Transverse colon (tissue), 4 donors: Measurements from ENCODE around the gene TMEM37. TPM values are rescaled to one million over a fixed set of nuclear protein-coding genes. Genes with fewer than 3 reads are reported as not detected.

Experiments
- DNase-seq: peaks from one replicate; pipeline ENCODE4 v3.0.0-alpha.2; 2019
- H3K27ac ChIP-seq, 4 donors: fragments of 200-600 bp; sonication (generic); 2 replicates each; pipeline ENCODE4 v1.5.1; 2016 to 2018; ENCODE audit warnings: inconsistent platforms in 4 of 4
- H3K27me3 ChIP-seq: fragments of 200-600 bp; sonication (generic); 2 replicates; pipeline ENCODE4 v1.5.1; 2017; ENCODE audit warnings: inconsistent platforms
- H3K36me3 ChIP-seq, 4 donors: fragments of 200-600 bp; sonication (generic); 2 replicates each; pipeline ENCODE4 v1.5.1; 2017 to 2019; ENCODE audit warnings: inconsistent platforms in 4 of 4
- H3K4me1 ChIP-seq, 4 donors: fragments of 200-600 bp; sonication (generic); 2 replicates each; pipeline ENCODE4 v1.5.1; 2017 to 2020; ENCODE audit warnings: inconsistent platforms in 4 of 4
- H3K4me3 ChIP-seq, 4 donors: fragments of 200-600 bp; sonication (generic); 1 replicate in 1 of 4; 2 replicates in 3 of 4; pipeline versions ENCODE4 v1.5.1 to v1.6.1; 2017 to 2019; ENCODE audit warnings: inconsistent platforms in 4 of 4
- H3K9me3 ChIP-seq, 2 donors: fragments of 200-600 bp; sonication (generic); 2 replicates each; pipeline ENCODE4 v1.5.1; 2017 to 2019; ENCODE audit warnings: inconsistent platforms in 2 of 2
- CTCF ChIP-seq, 5 experiments: fragments of 200-600 bp in 3 of 5; fragments of 450-650 bp in 2 of 5; sonication (generic) in 3 of 5; IDR thresholded peaks; 1 replicate in 2 of 5; 2 replicates in 3 of 5; pipeline ENCODE4 v1.5.1; 2016 to 2017; ENCODE audit warnings: antibody characterized with exemption in 5 of 5, inconsistent platforms in 3 of 5, mild to moderate bottlenecking in 2 of 5, moderate library complexity in 1 of 5
- EP300 ChIP-seq: sonication (generic); formaldehyde crosslinking; IDR thresholded peaks from one replicate; pipeline ENCODE4 v1.6.1; 2017; ENCODE audit warnings: antibody characterized with exemption, low read depth
- POLR2A ChIP-seq: fragments of 450-650 bp; IDR thresholded peaks from one replicate; pipeline ENCODE4 v1.6.1; 2016; ENCODE audit warnings: antibody characterized with exemption, mild to moderate bottlenecking, moderate library complexity
- POLR2AphosphoS5 ChIP-seq, 3 donors: sonication (generic); formaldehyde crosslinking; IDR thresholded peaks; one replicate each; pipeline ENCODE4 v1.6.1; 2016; ENCODE audit warnings: antibody characterized with exemption in 3 of 3
- WGBS, 2 donors: methylation state at CpG; one replicate each; pipeline ENCODE4 v1.1.5; 2018; ENCODE audit warnings: low coverage in 1 of 2; 5-methylcytosine and 5-hydroxymethylcytosine counted together
- in situ Hi-C, 4 donors: fragments of 200-750 bp; cut with MboI; loops; one replicate each; pipeline versions ENCODE4 v1.15.0 to v1.15.1; 2017; ENCODE audit warnings: low sequenced_read_pairs in 3 of 4, low pct_ligation_motif_present in 1 of 4, low pct_unique_long_range_greater_than_20kb in 1 of 4
- intact Hi-C: fragments of 100-400 bp; cut with DNase I; formaldehyde crosslinking; loops from one replicate; pipeline ENCODE4 v1.15.1; 2023; ENCODE audit warnings: low total_unique reads
- total RNA-seq, 4 donors: library from RNA; depleted of rRNA; stranded (reverse); fragments of >200 nt; gene quantifications; one replicate each; pipeline ENCODE4 v1.1.0, GENCODE V29; 2016

The TMEM37 gene
- total RNA-seq, 4 donors from 2014 or later = 18.7 to 210 (median 157) TPM

- 24 to 35% methylated on average over 8 to 20 of the region's 20 CpGs for WGBS, 2 donors
- Histone ChIP-seq H3K9me3 (no peaks in the 10 kb centered on the region), H3K4me1 (peaks cover 0 to 4% (median 3%) of the 10 kb centered on the region in 4 donors), H3K4me3 (no peak overlapping the region), H3K36me3 (no peaks in the 10 kb centered on the region), H3K27me3 (peaks cover 6% of the 10 kb centered on the region), H3K27ac (no peak overlapping the region)
- in situ Hi-C loops = loop anchor here in 3 of 4 donors (5.0 to 25.0 kb wide), 3 partner anchors 64 to 589 kb away; no protein-coding TSS in a partner anchor
- DNase-seq = peak; percentile 53
- intact Hi-C loops = loop anchor here (1.0 kb wide), 1 partner anchor 69 kb away; no protein-coding TSS in a partner anchor
- TF ChIP-seq EP300 (no peak), POLR2A (no peak), POLR2AphosphoS5 (IDR thresholded peaks at IDR 0.05) (no peak), CTCF (IDR thresholded peaks at IDR 0.05) (peak; percentile 93 to 99 (median 98))
Observed at GRCh38 chr2:119476301-119477112, 44.9 kb downstream of the TMEM37 start.

DNA sequence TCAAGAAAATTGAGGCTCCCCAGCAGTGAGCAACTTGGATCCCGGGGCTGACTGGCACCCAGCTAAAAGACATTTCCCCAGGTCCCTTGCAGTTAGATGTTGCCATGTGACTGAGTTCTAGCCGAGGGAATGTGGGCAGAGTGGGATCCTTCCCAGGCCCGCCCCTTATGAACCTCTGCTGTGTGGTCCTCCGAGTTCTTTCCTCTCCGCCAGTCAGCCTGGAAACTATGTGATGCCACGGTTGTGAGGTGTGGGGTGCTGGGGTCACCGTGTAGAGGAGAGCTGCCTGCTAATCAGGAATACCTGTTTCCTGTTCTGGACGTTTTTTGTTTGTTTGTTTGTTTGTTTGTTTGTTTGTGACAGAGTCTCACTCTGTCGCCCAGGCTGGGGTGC lies 45.5 kb downstream of the TMEM37 start:
- DNase-seq = no peak
- in situ Hi-C loops = loop anchor here in 3 of 4 donors (5.0 to 25.0 kb wide), 3 partner anchors 65 to 590 kb away; no protein-coding TSS in a partner anchor
- no peaks in the 10 kb centered on the region for H3K36me3 ChIP-seq

GRCh38 chr2:119478188-119478977 lies 46.7 kb downstream of the TMEM37 start:
- Histone ChIP-seq H3K9me3 (no peaks in the 10 kb centered on the region), H3K4me3 (no peak overlapping the region), H3K4me1 (peaks cover 0 to 4% (median 1%) of the 10 kb centered on the region in 4 donors), H3K27me3 (peaks cover 6% of the 10 kb centered on the region), H3K27ac (no peak overlapping the region), H3K36me3 (no peaks in the 10 kb centered on the region)
- intact Hi-C loops (no loop called here), in situ Hi-C loops (loop anchor here in 3 of 4 donors (5.0 to 25.0 kb wide), 3 partner anchors 66 to 591 kb away; no protein-coding TSS in a partner anchor)
- DNase-seq = no peak
- TF ChIP-seq POLR2A = no peak
- WGBS, 2 donors = 90 to 100% methylated on average over 1 to 12 of the region's 12 CpGs

More for the DNA sequence above, 45.5 kb downstream of the TMEM37 start:
- H3K4me3 ChIP-seq = no peak overlapping the region
- H3K27me3 ChIP-seq = peaks cover 6% of the 10 kb centered on the region
- H3K27ac ChIP-seq = no peak overlapping the region
- no peaks in the 10 kb centered on the region for H3K9me3 ChIP-seq
- no peak for TF ChIP-seq POLR2A
- TF ChIP-seq EP300 = no peak
- no peak for TF ChIP-seq POLR2AphosphoS5 (IDR thresholded peaks at IDR 0.05)
- TF ChIP-seq CTCF (IDR thresholded peaks at IDR 0.05) = no peak
- WGBS, 2 donors = 78 to 80% methylated on average over 1 to 9 of the region's 9 CpGs
- H3K4me1 ChIP-seq = peaks cover 0 to 4% (median 3%) of the 10 kb centered on the region in 4 donors
- intact Hi-C loops = no loop called here

DNA sequence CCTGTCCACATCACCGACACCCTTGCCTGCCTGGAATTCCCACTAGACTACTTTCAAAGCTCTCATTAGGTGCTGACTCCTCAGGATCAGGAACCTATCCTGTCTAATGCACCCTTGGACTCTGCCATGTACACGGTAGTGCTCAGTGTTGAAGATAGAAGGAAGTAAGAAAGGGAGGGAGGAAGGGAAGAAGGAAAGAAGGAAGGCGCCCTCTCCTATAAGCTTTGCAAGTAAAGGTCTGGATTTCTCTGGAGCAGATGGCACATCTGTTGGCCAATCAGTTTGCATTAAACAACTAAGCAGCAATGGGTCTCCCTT lies 47.3 kb downstream of the TMEM37 start:
- in situ Hi-C loops (loop anchor here in 3 of 4 donors (5.0 to 25.0 kb wide), 3 partner anchors 67 to 592 kb away; no protein-coding TSS in a partner anchor), intact Hi-C loops (no loop called here)
- H3K4me1 ChIP-seq = peaks cover 0 to 4% (median 1%) of the 10 kb centered on the region in 4 donors
- H3K9me3 ChIP-seq = no peaks in the 10 kb centered on the region
- no peak for DNase-seq
- peaks cover 6% of the 10 kb centered on the region for H3K27me3 ChIP-seq
- no peak overlapping the region for H3K4me3 ChIP-seq
- 70 to 79% methylated on average over 2 to 3 of the region's 3 CpGs for WGBS, 2 donors
- H3K27ac ChIP-seq = no peak overlapping the region
- H3K36me3 ChIP-seq = no peaks in the 10 kb centered on the region
- TF ChIP-seq POLR2AphosphoS5 (IDR thresholded peaks at IDR 0.05) (no peak), EP300 (no peak), POLR2A (no peak), CTCF (IDR thresholded peaks at IDR 0.05) (no peak)
